Gastroesophageal sphincter (tissue), 3 donors: ENCODE data around the gene PPP2R5E.

Experiments used
- EP300 ChIP-seq: sonication (generic); formaldehyde crosslinking; IDR thresholded peaks from one replicate; pipeline ENCODE4 v1.6.1; 2017; ENCODE audit warnings: antibody characterized with exemption, mild to moderate bottlenecking
- TF ChIP-seq, protein P1 (sequence below), 4 experiments: fragments of 200-600 bp in 2 of 4; fragments of 450-650 bp in 2 of 4; sonication (generic) in 1 of 4; IDR thresholded peaks; one replicate each; pipeline ENCODE4 v1.5.1; 2017 to 2019; ENCODE audit warnings: antibody characterized with exemption in 4 of 4, mild to moderate bottlenecking in 2 of 4, moderate library complexity in 2 of 4

- TF ChIP-seq, protein P1, sequence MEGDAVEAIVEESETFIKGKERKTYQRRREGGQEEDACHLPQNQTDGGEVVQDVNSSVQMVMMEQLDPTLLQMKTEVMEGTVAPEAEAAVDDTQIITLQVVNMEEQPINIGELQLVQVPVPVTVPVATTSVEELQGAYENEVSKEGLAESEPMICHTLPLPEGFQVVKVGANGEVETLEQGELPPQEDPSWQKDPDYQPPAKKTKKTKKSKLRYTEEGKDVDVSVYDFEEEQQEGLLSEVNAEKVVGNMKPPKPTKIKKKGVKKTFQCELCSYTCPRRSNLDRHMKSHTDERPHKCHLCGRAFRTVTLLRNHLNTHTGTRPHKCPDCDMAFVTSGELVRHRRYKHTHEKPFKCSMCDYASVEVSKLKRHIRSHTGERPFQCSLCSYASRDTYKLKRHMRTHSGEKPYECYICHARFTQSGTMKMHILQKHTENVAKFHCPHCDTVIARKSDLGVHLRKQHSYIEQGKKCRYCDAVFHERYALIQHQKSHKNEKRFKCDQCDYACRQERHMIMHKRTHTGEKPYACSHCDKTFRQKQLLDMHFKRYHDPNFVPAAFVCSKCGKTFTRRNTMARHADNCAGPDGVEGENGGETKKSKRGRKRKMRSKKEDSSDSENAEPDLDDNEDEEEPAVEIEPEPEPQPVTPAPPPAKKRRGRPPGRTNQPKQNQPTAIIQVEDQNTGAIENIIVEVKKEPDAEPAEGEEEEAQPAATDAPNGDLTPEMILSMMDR (IDR thresholded peaks at IDR 0.05) = no peak
- no peak for TF ChIP-seq EP300
Measured at GRCh38 chr14:63474844-63475243, 68.3 kb downstream of the PPP2R5E start.
